Duodenal mucosa (tissue), 2 donors: ENCODE measurements around the gene PEMT.

ENCODE experiments used
- H3K27ac ChIP-seq: one replicate; pipeline ENCODE4 v1.7.0; 2013; ENCODE audit warnings: low read depth, low read length
- H3K27me3 ChIP-seq, 2 donors: one replicate each; pipeline ENCODE4 v1.7.0; 2013; ENCODE audit warnings: low read length in 2 of 2, control low read depth in 1 of 2; ENCODE audit not compliant: insufficient read depth in 2 of 2, control insufficient read depth in 1 of 2
- H3K36me3 ChIP-seq, 2 donors: one replicate each; pipeline ENCODE4 v1.7.0; 2013; ENCODE audit warnings: low read length in 2 of 2, control low read depth in 1 of 2; ENCODE audit not compliant: insufficient read depth in 2 of 2, control insufficient read depth in 1 of 2
- H3K4me1 ChIP-seq, 2 donors: one replicate each; pipeline ENCODE4 v1.7.0; 2013; ENCODE audit warnings: low read length in 2 of 2, control low read depth in 1 of 2; ENCODE audit not compliant: insufficient read depth in 2 of 2, control insufficient read depth in 1 of 2
- H3K4me3 ChIP-seq, 2 donors: one replicate each; pipeline ENCODE4 v1.7.0; 2013; ENCODE audit warnings: low read length in 2 of 2, low read depth in 1 of 2
- H3K9ac ChIP-seq, 2 donors: one replicate each; pipeline ENCODE4 v1.7.0; 2013; ENCODE audit warnings: low read length in 2 of 2, low read depth in 1 of 2
- H3K9me3 ChIP-seq, 2 donors: one replicate each; pipeline ENCODE4 v1.7.0; 2013; ENCODE audit warnings: low read length in 2 of 2, control low read depth in 1 of 2; ENCODE audit not compliant: control insufficient read depth in 1 of 2

Gene PEMT

DNA sequence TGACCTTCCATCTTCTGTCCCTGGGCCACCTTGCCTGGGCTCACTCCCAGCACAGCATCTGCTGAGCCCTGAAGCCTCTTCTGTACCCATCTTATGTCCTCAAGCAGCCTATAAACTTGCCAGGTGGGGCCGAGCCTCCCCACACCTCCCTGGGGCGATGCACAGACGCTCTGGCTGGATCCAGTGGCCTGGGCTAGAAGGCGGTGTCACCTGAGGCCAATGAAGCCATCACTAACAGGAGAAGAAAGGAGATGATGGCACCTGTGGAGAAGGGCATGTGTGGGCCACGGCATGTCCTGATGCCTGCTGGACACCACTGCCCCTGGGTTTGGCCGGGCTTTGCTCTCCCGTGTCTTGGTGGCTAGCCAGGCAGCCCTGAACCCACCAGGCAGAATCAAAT, 45.5 kb downstream of the PEMT start:
- H3K27ac ChIP-seq = no peak overlapping the region
- no peaks in the 10 kb centered on the region for H3K36me3 ChIP-seq
- peaks cover 21% of the 10 kb centered on the region in 2 donors for H3K4me1 ChIP-seq

GRCh38 chr17:17545031-17545820, 46.3 kb downstream of the PEMT start:
- peaks cover 16 to 18% of the 10 kb centered on the region in 2 donors for H3K4me1 ChIP-seq

More for the DNA sequence above, 45.5 kb downstream of the PEMT start:
- H3K9me3 ChIP-seq = no peaks in the 10 kb centered on the region
- no peaks in the 10 kb centered on the region for H3K27me3 ChIP-seq
- no peak overlapping the region for H3K9ac ChIP-seq
- H3K4me3 ChIP-seq = no peak overlapping the region

DNA sequence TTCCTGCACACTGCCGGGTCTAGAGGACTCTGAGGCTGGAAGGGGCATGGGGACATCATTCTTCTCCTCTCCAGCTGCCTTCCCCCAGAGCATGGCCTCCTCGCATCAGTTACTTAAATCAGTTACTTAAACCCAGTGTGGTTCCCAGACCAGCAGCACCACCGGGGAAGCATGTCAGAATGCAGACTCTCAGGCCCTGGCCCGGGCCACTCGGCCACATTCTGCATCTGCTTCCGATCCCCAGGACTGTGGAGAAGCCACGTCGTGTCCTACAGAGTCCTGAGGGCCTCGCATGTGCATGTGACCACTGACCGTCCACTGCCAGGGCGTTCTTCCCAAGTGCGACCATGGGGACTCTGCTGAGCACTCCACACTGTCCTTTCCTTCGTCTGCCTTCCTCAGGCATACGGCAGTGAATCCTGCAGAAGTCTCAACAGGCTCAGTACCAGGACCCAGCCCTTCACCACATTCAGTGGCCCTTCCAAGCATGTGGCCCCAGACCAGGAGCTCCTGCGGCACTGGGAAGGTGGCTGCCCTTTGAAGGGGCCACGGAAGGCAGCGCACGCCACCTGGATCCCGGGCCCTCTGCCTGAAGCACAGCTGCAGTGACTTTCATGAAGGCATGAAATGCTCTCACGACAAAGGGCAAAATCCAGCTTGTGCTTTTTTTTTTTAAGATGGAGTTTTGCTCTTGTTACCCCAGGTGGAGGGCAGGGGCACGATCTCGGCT, 48.4 kb downstream of the PEMT start:
- Histone ChIP-seq H3K4me3 (no peak overlapping the region), H3K4me1 (peaks cover 33% of the 10 kb centered on the region in 2 donors), H3K27me3 (no peaks in the 10 kb centered on the region), H3K36me3 (no peaks in the 10 kb centered on the region), H3K9me3 (no peaks in the 10 kb centered on the region), H3K9ac (no peak overlapping the region), H3K27ac (no peak overlapping the region)

More at GRCh38 chr17:17545031-17545820, 46.3 kb downstream of the PEMT start:
- no peaks in the 10 kb centered on the region for H3K27me3 ChIP-seq
- H3K9me3 ChIP-seq = no peaks in the 10 kb centered on the region
- no peak overlapping the region for H3K9ac ChIP-seq
- H3K36me3 ChIP-seq = no peaks in the 10 kb centered on the region
- H3K27ac ChIP-seq = no peak overlapping the region
- no peak overlapping the region for H3K4me3 ChIP-seq

DNA sequence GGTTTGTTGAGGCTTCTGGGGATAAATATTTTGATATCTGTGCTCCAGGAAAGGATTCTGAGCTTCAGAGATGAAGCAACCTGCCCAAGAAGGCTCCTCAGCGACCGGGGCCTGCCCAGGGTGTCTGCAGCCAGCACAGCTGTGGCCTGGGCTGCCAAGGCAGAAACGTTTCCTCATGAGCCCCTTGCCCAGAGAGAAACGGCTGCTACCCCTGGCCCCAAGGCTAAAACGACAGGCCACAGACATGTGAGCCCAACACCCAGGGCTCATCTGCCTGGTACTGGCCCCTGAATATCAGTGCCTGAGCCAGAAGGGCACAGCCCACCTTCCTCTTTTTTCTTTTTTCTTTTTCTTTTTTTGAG, 49.9 kb downstream of the PEMT start:
- Histone ChIP-seq H3K36me3 (no peaks in the 10 kb centered on the region), H3K4me3 (no peak overlapping the region), H3K9me3 (no peaks in the 10 kb centered on the region), H3K4me1 (peaks cover 32 to 35% of the 10 kb centered on the region in 2 donors), H3K27ac (no peak overlapping the region), H3K27me3 (no peaks in the 10 kb centered on the region), H3K9ac (no peak overlapping the region)

- H3K9ac ChIP-seq = no peak overlapping the region
Measured at GRCh38 chr17:17540935-17541639, 50.4 kb downstream of the PEMT start.

DNA sequence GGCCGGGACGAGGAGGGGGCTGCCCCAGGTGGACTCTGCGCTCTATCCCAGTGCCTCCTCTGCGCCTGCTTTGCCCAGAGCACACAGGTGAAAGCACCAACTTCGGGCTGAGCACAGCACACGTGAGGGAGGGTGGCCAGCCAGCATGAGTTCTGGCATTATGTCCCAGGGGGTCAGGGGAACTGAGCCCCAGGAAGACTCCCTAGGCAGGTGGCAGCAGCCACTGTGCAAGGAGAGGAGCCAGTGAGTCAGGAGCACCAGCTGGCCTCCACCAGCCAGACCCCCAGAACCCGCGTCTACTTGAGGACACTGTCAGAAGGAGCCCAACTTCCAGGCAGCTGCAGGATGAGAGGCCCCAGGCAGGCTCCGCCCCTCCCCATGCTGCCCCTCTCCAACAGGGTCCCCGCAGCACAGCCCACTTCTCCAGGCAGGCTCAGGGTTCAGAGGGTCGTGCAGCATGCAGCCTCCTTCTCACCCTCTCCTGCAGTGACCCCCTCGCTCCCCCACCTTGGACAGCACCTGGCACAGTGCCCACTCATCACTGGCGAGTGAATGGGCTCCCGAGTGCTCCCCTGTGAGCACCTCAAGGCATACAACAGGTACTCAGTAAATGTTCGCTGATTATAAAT, 51.1 kb downstream of the PEMT start:
- no peak overlapping the region for H3K4me3 ChIP-seq
- no peaks in the 10 kb centered on the region for H3K27me3 ChIP-seq
- no peaks in the 10 kb centered on the region for H3K36me3 ChIP-seq
- no peak overlapping the region for H3K27ac ChIP-seq
- no peaks in the 10 kb centered on the region for H3K9me3 ChIP-seq
- peaks cover 29 to 34% of the 10 kb centered on the region in 2 donors for H3K4me1 ChIP-seq
- no peak overlapping the region for H3K9ac ChIP-seq

More at GRCh38 chr17:17540935-17541639, 50.4 kb downstream of the PEMT start:
- Histone ChIP-seq H3K4me3 (no peak overlapping the region), H3K4me1 (peaks cover 29 to 34% of the 10 kb centered on the region in 2 donors), H3K27ac (no peak overlapping the region), H3K9me3 (no peaks in the 10 kb centered on the region), H3K27me3 (no peaks in the 10 kb centered on the region), H3K36me3 (no peaks in the 10 kb centered on the region)

DNA sequence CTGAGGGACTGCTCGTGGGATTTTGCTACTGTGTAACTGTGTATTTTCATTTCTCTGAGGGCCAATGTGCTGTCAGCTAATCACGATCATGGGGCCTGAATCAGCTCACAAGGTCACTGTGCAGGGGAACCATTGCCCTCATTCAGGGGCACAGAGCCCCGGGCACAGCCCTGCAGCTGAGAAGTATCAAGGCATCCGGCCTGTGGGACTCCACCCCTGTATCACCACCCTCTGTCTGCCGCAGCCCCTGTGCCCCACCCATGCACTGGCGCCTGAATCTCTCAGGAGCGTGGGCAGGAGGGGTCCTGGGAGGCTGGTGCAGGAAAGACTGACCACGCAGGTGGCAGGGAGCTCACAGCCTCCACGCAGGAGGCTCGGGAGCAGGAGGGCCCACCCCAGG, 51.9 kb downstream of the PEMT start:
- H3K27me3 ChIP-seq = no peaks in the 10 kb centered on the region
- H3K36me3 ChIP-seq = no peaks in the 10 kb centered on the region
- no peak overlapping the region for H3K27ac ChIP-seq
- H3K4me3 ChIP-seq = no peak overlapping the region
- peaks cover 29 to 34% of the 10 kb centered on the region in 2 donors for H3K4me1 ChIP-seq
- no peak overlapping the region for H3K9ac ChIP-seq
- H3K9me3 ChIP-seq = no peaks in the 10 kb centered on the region

- H3K27ac ChIP-seq = no peak overlapping the region
- no peaks in the 10 kb centered on the region for H3K36me3 ChIP-seq
- no peaks in the 10 kb centered on the region for H3K27me3 ChIP-seq
- H3K4me1 ChIP-seq = peaks cover 29 to 34% of the 10 kb centered on the region in 2 donors
- H3K9me3 ChIP-seq = no peaks in the 10 kb centered on the region
- no peak overlapping the region for H3K4me3 ChIP-seq
- no peak overlapping the region for H3K9ac ChIP-seq
Measured at GRCh38 chr17:17538417-17539391, 52.8 kb downstream of the PEMT start.
